Adipocyte (in vitro differentiated cells): ENCODE measurements around the gene NDUFB6.
"Not testable (repeated sequence)": the region's sequence is repeated elsewhere in the genome, so short reads cannot be mapped to it uniquely, and the experiment has no call there.

Experiments used
- DNase-seq: peaks from one replicate; pipeline ENCODE4 v3.0.0-alpha.2; 2015; ENCODE audit warnings: low read depth
- H3K27me3 ChIP-seq: replicated peaks from 2 replicates; pipeline ENCODE4 v1.7.0; 2013; ENCODE audit warnings: mild to moderate bottlenecking, low read length, moderate library complexity; ENCODE audit not compliant: control insufficient read depth, insufficient read depth
- H3K36me3 ChIP-seq: 2 replicates; pipeline ENCODE4 v1.7.0; 2013; ENCODE audit warnings: low read length, mild to moderate bottlenecking, moderate library complexity; ENCODE audit not compliant: control insufficient read depth, insufficient read depth, severe bottlenecking
- H3K4me1 ChIP-seq: 2 replicates; pipeline ENCODE4 v1.7.0; 2013; ENCODE audit warnings: mild to moderate bottlenecking, low read length, moderate library complexity; ENCODE audit not compliant: control insufficient read depth, insufficient read depth
- H3K4me3 ChIP-seq: 2 replicates; pipeline ENCODE4 v1.7.0; 2013; ENCODE audit warnings: mild to moderate bottlenecking, low read length, moderate library complexity
- H3K9ac ChIP-seq: 2 replicates; pipeline ENCODE4 v1.7.0; 2013; ENCODE audit warnings: mild to moderate bottlenecking, low read length, moderate library complexity
- H3K9me3 ChIP-seq: 2 replicates; pipeline ENCODE4 v1.7.0; 2013; ENCODE audit warnings: mild to moderate bottlenecking, low read length, moderate library complexity; ENCODE audit not compliant: control insufficient read depth

Gene NDUFB6

GRCh38 chr9:32565967-32566366 lies 7.0 kb downstream of the NDUFB6 start:
- Histone ChIP-seq H3K9me3 (no peaks in the 10 kb centered on the region), H3K4me1 (no peaks in the 10 kb centered on the region), H3K27me3 (no peaks in the 10 kb centered on the region), H3K4me3 (no peak overlapping the region), H3K9ac (no peak overlapping the region), H3K36me3 (peaks cover 27% of the 10 kb centered on the region)
- DNase-seq: no peak

- no peak for DNase-seq
- Histone ChIP-seq H3K9me3 (no peaks in the 10 kb centered on the region), H3K9ac (no peak overlapping the region), H3K4me1 (peaks cover 4% of the 10 kb centered on the region), H3K27me3 (no peaks in the 10 kb centered on the region), H3K36me3 (no peaks in the 10 kb centered on the region), H3K4me3 (no peak overlapping the region)
These were observed 14.5 kb downstream of the NDUFB6 start for GRCh38 chr9:32558408-32558934.

- Histone ChIP-seq H3K9ac (no peak overlapping the region), H3K36me3 (no peaks in the 10 kb centered on the region), H3K27me3 (no peaks in the 10 kb centered on the region), H3K9me3 (no peaks in the 10 kb centered on the region), H3K4me3 (no peak overlapping the region), H3K4me1 (peaks cover 18% of the 10 kb centered on the region)
- DNase-seq: no peak
These were observed 18.4 kb downstream of the NDUFB6 start for GRCh38 chr9:32554591-32554990.

GRCh38 chr9:32554107-32554506 lies 18.9 kb downstream of the NDUFB6 start:
- DNase-seq: peak; percentile 64
- no peak overlapping the region for H3K9ac ChIP-seq
- H3K9me3 ChIP-seq: no peaks in the 10 kb centered on the region
- peaks cover 22% of the 10 kb centered on the region for H3K4me1 ChIP-seq
- no peak overlapping the region for H3K4me3 ChIP-seq
- no peaks in the 10 kb centered on the region for H3K36me3 ChIP-seq
- H3K27me3 ChIP-seq: no peaks in the 10 kb centered on the region

GRCh38 chr9:32552172-32552872 lies 20.6 kb downstream of the NDUFB6 start, which contains the start of the genes SMIM27 and TOPORS:
TSS of gene SMIM27 (plus strand) at chr9:32552327. CDS start at chr9:32552435, 108 bp downstream.
TSS of gene TOPORS (minus strand) at chr9:32552586. CDS start at chr9:32552436, 150 bp downstream.
- DNase-seq: peak; percentile 97
- H3K27me3 ChIP-seq: no peaks in the 10 kb centered on the region
- H3K4me3 ChIP-seq: peak within 1 kb of the TSS; percentile 94
- H3K9me3 ChIP-seq: no peaks in the 10 kb centered on the region
- peak within 1 kb of the TSS; percentile 96 for H3K9ac ChIP-seq
- no peaks in the 10 kb centered on the region for H3K36me3 ChIP-seq
- H3K4me1 ChIP-seq: peaks cover 22% of the 10 kb centered on the region

GRCh38 chr9:32551276-32552051 lies 21.5 kb downstream of the NDUFB6 start:
- peak; percentile 63 for DNase-seq
- peaks cover 22% of the 10 kb centered on the region for H3K4me1 ChIP-seq
- peak overlapping the region; percentile 94 for H3K4me3 ChIP-seq
- H3K9me3 ChIP-seq: no peaks in the 10 kb centered on the region
- no peaks in the 10 kb centered on the region for H3K36me3 ChIP-seq
- no peaks in the 10 kb centered on the region for H3K27me3 ChIP-seq
- peak overlapping the region; percentile 96 for H3K9ac ChIP-seq

GRCh38 chr9:32550562-32551275 lies 22.2 kb downstream of the NDUFB6 start:
- no peaks in the 10 kb centered on the region for H3K9me3 ChIP-seq

GRCh38 chr9:32550150-32550561 lies 22.8 kb downstream of the NDUFB6 start:
- no peaks in the 10 kb centered on the region for H3K27me3 ChIP-seq
- H3K9me3 ChIP-seq: no peaks in the 10 kb centered on the region
- H3K4me3 ChIP-seq: peak overlapping the region; percentile 94
- DNase-seq: peak; percentile 61
- H3K9ac ChIP-seq: peak overlapping the region; percentile 96
- no peaks in the 10 kb centered on the region for H3K36me3 ChIP-seq
- peaks cover 22% of the 10 kb centered on the region for H3K4me1 ChIP-seq

More at GRCh38 chr9:32550562-32551275, 22.2 kb downstream of the NDUFB6 start:
- peak; percentile 97 for DNase-seq
- Histone ChIP-seq H3K36me3 (no peaks in the 10 kb centered on the region), H3K27me3 (no peaks in the 10 kb centered on the region), H3K9ac (peak overlapping the region; percentile 96), H3K4me1 (peaks cover 22% of the 10 kb centered on the region), H3K4me3 (peak overlapping the region; percentile 94)

GRCh38 chr9:32548213-32548612 lies 24.7 kb downstream of the NDUFB6 start:
- not testable (repeated sequence) for H3K9ac ChIP-seq, H3K27me3 ChIP-seq, DNase-seq, H3K9me3 ChIP-seq, H3K4me3 ChIP-seq
- Histone ChIP-seq H3K4me1 (peaks cover 16% of the 10 kb centered on the region), H3K36me3 (peaks cover 10% of the 10 kb centered on the region)

- H3K4me1 ChIP-seq: peaks cover 12% of the 10 kb centered on the region
- H3K36me3 ChIP-seq: peaks cover 29% of the 10 kb centered on the region
- no peak for DNase-seq
These were observed 27.1 kb downstream of the NDUFB6 start for GRCh38 chr9:32545884-32546283.

GRCh38 chr9:32543047-32543446 lies 29.9 kb downstream of the NDUFB6 start:
- H3K36me3 ChIP-seq: peaks cover 35% of the 10 kb centered on the region
- DNase-seq: no peak
- H3K9me3 ChIP-seq: no peaks in the 10 kb centered on the region
- no peaks in the 10 kb centered on the region for H3K4me1 ChIP-seq
- no peak overlapping the region for H3K9ac ChIP-seq
- no peaks in the 10 kb centered on the region for H3K27me3 ChIP-seq
- H3K4me3 ChIP-seq: no peak overlapping the region

More at GRCh38 chr9:32545884-32546283, 27.1 kb downstream of the NDUFB6 start:
- no peaks in the 10 kb centered on the region for H3K9me3 ChIP-seq
- H3K4me3 ChIP-seq: no peak overlapping the region
- no peaks in the 10 kb centered on the region for H3K27me3 ChIP-seq
- no peak overlapping the region for H3K9ac ChIP-seq
